ENCODE data around the gene STAG1.

DNA sequence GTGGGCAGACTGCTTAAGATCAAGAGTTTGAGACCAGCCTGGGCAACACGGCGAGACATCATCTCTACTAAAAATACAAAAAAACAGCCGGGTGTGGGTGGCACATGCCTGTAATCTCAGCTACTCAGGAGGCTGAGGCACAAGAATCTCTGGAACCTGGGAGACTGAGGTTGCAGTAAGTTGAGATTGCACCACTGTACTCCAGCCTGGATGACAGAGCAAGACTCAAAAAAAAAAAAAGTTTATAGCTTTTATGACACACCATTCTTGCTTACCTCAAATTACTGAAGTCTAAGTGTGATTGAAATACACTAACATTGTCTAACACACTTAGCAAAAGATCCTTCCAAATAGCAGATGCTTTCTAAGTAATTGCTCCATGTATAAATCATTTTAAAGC lies 207.6 kb downstream of the STAG1 start:
- TF ChIP-seq POLR2A (IDR thresholded peaks at IDR 0.05; ENCODE audit: low read depth, low read length) (no peak), POLR2AphosphoS5 (IDR thresholded peaks at IDR 0.05; ENCODE audit: low read depth, low read length) (no peak)

Data from GM12891 (cell line).